ENCODE results near the gene KLHL28.

KLHL28 gene

DNA sequence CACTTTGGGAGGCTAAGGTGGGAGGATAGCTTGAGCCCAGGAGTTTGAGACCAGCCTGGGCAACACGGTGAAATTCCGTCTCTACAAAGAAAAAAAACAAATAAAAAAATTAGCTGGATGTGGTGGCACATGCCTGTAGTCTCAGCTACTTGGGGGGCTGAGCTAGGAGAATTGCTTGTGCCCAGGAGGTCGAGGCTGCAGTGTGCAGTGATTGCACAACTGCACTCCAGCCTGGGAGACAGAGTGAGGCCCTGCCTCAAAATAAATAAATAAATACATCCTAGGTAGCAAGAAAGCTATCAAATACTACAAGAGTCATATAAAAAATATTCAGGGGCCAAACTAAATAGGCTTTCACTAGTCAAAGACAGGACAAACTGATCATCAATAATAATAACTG is 6.2 kb downstream of the KLHL28 start:
- DNase-seq (ENCODE audit: low read depth): no peak
- TF ChIP-seq, protein P1, sequence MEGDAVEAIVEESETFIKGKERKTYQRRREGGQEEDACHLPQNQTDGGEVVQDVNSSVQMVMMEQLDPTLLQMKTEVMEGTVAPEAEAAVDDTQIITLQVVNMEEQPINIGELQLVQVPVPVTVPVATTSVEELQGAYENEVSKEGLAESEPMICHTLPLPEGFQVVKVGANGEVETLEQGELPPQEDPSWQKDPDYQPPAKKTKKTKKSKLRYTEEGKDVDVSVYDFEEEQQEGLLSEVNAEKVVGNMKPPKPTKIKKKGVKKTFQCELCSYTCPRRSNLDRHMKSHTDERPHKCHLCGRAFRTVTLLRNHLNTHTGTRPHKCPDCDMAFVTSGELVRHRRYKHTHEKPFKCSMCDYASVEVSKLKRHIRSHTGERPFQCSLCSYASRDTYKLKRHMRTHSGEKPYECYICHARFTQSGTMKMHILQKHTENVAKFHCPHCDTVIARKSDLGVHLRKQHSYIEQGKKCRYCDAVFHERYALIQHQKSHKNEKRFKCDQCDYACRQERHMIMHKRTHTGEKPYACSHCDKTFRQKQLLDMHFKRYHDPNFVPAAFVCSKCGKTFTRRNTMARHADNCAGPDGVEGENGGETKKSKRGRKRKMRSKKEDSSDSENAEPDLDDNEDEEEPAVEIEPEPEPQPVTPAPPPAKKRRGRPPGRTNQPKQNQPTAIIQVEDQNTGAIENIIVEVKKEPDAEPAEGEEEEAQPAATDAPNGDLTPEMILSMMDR (IDR thresholded peaks at IDR 0.05; ENCODE audit: low read depth, low read length, missing control alignments): no peak
- in situ Hi-C loops (cut with HindIII; ENCODE audit: low sequenced_read_pairs): loop anchor here (25.0 kb wide), 1 partner anchor 182 kb away; the partner anchor contains the start of genes FANCM and FKBP3
- H3K4me3 ChIP-seq (ENCODE audit: low read depth, low read length): no peak overlapping the region

DNA sequence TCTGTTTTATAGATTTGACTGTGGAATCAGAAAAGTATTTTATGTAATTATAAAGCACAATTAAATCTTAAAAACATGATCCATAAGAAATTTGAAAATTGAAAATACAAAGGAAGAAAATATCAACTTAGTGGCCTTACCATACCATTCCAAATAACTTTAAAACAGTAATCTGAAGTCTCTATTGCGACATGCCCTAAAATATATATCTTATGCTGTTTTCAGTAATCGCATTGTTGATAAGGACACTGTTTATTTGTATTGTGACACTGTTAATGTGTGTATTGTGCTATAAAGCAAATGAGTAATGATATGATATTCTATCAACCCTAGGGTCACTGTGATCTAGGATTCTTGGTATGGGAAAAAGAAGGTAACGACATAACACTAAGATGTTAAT is 7.0 kb downstream of the KLHL28 start:
- TF ChIP-seq, protein P1 (IDR thresholded peaks at IDR 0.05; ENCODE audit: low read depth, low read length, missing control alignments): no peak
- no peak for DNase-seq (ENCODE audit: low read depth)

DNA sequence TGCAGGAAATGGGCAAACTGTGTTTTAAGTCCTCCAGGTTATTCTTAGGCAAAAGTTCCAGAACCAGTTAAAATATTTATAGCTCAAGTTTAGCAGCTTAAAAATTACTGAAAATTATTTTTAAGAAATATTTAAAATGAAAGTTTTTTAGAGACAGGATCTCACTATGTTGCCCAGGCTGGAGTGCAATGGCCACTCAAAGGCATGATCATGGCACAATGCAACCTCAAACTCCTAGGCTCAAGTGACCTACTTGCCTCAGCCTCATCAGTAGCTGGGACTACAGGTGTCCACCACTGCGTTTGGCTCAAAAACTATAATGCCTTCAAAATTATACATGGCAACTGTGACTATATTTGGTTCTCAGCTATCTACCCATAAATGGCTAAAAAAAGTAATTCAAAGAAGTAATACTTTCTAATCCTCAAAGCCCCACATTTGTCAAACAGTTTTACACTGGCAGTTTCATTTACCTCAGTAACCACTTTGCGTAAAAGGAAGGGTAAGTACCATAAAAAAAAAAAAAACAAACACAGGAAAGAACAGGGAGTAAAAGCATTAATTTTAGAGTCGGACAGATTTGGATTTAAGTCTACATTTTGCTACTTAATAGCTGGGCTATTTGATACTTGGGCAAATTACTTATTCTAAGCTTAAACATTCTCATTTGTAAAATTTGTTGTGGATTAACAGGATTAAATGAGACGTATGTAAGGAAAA is 9.2 kb downstream of the KLHL28 start:
- in situ Hi-C loops (cut with HindIII; ENCODE audit: low sequenced_read_pairs): loop anchor here (25.0 kb wide), 1 partner anchor 185 kb away; the partner anchor contains the start of genes FANCM and FKBP3
- TF ChIP-seq, protein P1 (IDR thresholded peaks at IDR 0.05; ENCODE audit: low read depth, low read length, missing control alignments): no peak
- no peak overlapping the region for H3K4me3 ChIP-seq (ENCODE audit: low read depth, low read length)
- no peak for DNase-seq (ENCODE audit: low read depth)

More for the DNA sequence above, 7.0 kb downstream of the KLHL28 start:
- in situ Hi-C loops (cut with HindIII; ENCODE audit: low sequenced_read_pairs): loop anchor here (25.0 kb wide), 1 partner anchor 183 kb away; the partner anchor contains the start of genes FANCM and FKBP3
- H3K4me3 ChIP-seq (ENCODE audit: low read depth, low read length): no peak overlapping the region

DNA sequence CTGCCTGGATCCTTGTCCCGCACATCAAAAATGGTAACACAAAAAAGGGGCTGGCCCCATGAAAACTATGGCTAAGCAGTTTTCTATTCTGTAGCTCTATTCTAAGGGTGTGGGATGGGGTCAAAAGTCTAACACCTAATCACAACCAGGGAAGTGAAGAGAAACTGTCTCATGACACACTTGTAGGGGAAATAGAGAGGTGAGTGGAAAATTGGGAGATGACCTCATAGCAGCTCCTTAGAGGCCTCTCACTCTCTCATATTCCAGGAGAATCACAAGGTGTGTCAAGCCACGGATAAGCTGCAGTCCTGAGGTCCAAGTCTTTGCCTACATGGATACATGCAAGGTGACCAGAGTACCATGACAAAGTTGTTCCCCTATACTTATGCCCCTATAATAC is 10.7 kb downstream of the KLHL28 start:
- in situ Hi-C loops (cut with HindIII; ENCODE audit: low sequenced_read_pairs): loop anchor here (25.0 kb wide), 1 partner anchor 186 kb away; the partner anchor contains the start of genes FANCM and FKBP3
- no peak overlapping the region for H3K4me3 ChIP-seq (ENCODE audit: low read depth, low read length)
- no peak for DNase-seq (ENCODE audit: low read depth)
- TF ChIP-seq, protein P1 (IDR thresholded peaks at IDR 0.05; ENCODE audit: low read depth, low read length, missing control alignments): no peak

DNA sequence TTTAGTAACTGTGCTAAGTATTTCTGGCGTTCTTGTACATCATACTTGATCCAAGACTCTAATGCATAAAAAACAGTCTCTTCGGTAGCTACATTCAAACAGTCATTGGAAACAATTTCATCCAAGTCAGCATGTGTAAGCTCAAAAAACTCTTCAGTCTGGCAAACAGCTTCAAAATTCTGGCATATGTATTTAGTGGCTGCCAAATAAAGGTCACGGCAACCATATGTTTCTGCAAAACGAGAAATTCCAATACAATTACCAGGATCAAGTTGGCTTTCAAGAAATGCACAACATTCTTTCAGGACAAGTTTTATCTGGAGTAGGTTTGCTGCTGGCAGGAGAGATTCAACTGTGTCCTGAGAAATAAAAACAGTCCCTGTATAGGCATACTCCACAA is 16.5 kb downstream of the KLHL28 start:
- in situ Hi-C loops (cut with HindIII; ENCODE audit: low sequenced_read_pairs): no loop called here
- H3K4me3 ChIP-seq (ENCODE audit: low read depth, low read length): no peak overlapping the region
- DNase-seq (ENCODE audit: low read depth): peak; percentile 81
- TF ChIP-seq, protein P1 (IDR thresholded peaks at IDR 0.05; ENCODE audit: low read depth, low read length, missing control alignments): no peak

DNA sequence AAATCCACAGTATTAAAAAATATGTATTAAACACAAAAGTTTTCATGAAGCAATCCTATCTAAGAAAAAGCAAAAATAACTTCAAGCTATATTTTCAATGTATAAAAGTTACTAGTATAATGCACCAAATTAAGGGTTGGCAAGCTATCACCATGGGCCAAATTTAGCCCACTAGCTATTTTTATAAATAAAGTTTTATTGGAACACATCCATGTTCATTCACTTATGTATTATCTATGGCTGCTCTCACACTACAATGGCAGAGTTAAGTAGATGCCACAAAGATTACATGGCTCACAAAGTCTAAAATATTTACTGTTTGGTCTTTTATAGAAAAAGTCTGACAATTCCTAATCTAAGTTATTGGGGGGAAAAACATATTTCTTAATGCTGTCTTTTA is 17.6 kb downstream of the KLHL28 start:
- TF ChIP-seq, protein P1 (IDR thresholded peaks at IDR 0.05; ENCODE audit: low read depth, low read length, missing control alignments): no peak
- no peak overlapping the region for H3K4me3 ChIP-seq (ENCODE audit: low read depth, low read length)
- DNase-seq (ENCODE audit: low read depth): no peak
- in situ Hi-C loops (cut with HindIII; ENCODE audit: low sequenced_read_pairs): no loop called here
